Subcutaneous adipose tissue (tissue), 4 donors: ENCODE data around the gene RBMS3. TPM values are rescaled to one million over a fixed set of nuclear protein-coding genes. Genes with fewer than 3 reads are reported as not detected.

Experiments
- total RNA-seq, 4 donors: library from RNA; depleted of rRNA; stranded (reverse); fragments of >200 nt; gene quantifications; one replicate each; pipeline ENCODE4 v1.1.0, GENCODE V29; 2016
- TF ChIP-seq, protein P1 (sequence below): fragments of 450-650 bp; IDR thresholded peaks from one replicate; pipeline ENCODE4 v1.5.1; 2016; ENCODE audit warnings: low read depth, mild to moderate bottlenecking, control low read depth, antibody characterized with exemption, moderate library complexity

The RBMS3 gene
- total RNA-seq, 4 donors from 2014 or later = 98.6 to 171 (median 117) TPM

- TF ChIP-seq, protein P1, sequence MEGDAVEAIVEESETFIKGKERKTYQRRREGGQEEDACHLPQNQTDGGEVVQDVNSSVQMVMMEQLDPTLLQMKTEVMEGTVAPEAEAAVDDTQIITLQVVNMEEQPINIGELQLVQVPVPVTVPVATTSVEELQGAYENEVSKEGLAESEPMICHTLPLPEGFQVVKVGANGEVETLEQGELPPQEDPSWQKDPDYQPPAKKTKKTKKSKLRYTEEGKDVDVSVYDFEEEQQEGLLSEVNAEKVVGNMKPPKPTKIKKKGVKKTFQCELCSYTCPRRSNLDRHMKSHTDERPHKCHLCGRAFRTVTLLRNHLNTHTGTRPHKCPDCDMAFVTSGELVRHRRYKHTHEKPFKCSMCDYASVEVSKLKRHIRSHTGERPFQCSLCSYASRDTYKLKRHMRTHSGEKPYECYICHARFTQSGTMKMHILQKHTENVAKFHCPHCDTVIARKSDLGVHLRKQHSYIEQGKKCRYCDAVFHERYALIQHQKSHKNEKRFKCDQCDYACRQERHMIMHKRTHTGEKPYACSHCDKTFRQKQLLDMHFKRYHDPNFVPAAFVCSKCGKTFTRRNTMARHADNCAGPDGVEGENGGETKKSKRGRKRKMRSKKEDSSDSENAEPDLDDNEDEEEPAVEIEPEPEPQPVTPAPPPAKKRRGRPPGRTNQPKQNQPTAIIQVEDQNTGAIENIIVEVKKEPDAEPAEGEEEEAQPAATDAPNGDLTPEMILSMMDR = no peak
Measured at GRCh38 chr3:30006111-30006510, 725.2 kb downstream of the RBMS3 start.

DNA sequence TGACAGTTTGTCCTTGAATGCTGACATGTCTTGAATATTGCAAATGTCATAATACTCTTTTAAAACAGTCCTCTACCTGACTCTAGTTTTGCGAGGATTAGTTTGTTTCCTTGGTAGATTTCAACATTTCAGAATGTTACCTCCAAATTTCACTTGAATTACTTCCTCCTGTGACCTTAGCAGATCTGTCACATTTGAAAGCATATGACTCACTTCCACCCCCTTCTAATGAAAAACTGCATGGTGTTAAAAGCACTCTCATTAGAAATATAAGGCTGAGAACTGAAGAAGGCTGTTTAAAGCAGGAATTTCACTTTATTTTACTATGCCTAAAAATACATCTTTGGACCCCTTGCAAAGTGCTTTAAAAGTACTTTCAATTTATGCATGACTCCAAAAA lies 726.8 kb downstream of the RBMS3 start:
- TF ChIP-seq, protein P1 = no peak

- TF ChIP-seq, protein P1 = no peak
Measured at GRCh38 chr3:30011237-30011803, 730.4 kb downstream of the RBMS3 start.

- TF ChIP-seq, protein P1 = no peak
Measured at GRCh38 chr3:30012941-30013543, 732.2 kb downstream of the RBMS3 start.

DNA sequence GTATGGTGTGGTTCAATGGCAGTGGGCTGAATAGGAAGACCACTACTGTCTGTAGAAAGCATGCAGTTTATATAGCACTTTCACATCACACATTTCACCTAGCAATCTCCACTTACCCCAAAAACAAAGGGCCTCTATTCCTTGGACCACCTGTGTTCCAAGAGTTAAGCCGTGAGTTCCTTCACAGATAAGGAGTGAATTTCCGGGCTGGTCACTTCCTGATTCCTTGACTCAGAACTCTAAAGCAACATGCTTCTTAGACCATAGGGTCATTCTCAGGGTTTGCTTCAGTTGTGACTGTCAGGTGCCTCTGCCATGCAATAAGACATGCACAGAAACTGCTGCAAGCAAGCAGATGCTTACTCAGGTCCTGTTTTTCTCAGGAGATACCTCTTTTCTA lies 737.0 kb downstream of the RBMS3 start:
- TF ChIP-seq, protein P1 = no peak

- TF ChIP-seq, protein P1 = no peak
Measured at GRCh38 chr3:30020380-30020779, 739.5 kb downstream of the RBMS3 start.

GRCh38 chr3:30024466-30024865 lies 743.6 kb downstream of the RBMS3 start:
- TF ChIP-seq, protein P1 = no peak
